ENCODE data around the gene STAM. TPM values are rescaled to one million over a fixed set of nuclear protein-coding genes. Genes with fewer than 3 reads are reported as not detected.

The STAM gene
- total RNA-seq, 1 experiment from 2014 or later, result 17.0 TPM

GRCh38 chr10:17648243-17649035 is 4.5 kb downstream of the STAM start:
- no peak overlapping the region for H3K27ac Mint-ChIP-seq (ENCODE audit: unreplicated experiment)
- no peaks in the 10 kb centered on the region for H3K27me3 Mint-ChIP-seq (ENCODE audit: unreplicated experiment)
- intact Hi-C loops (cut with micrococcal nuclease; ENCODE audit: unreplicated experiment), result no loop called here
- CTCF ChIA-PET, result no interaction called here
- DNase-seq, result no peak
- peaks cover 2% of the 10 kb centered on the region for H3K9me3 Mint-ChIP-seq (ENCODE audit: low read depth, unreplicated experiment)
- no peak for TF ChIP-seq CTCF (IDR thresholded peaks at IDR 0.05; ENCODE audit: unreplicated experiment)
- no TSS peak for BruUV-seq (replicated peaks)
- H3K4me3 Mint-ChIP-seq (ENCODE audit: low read depth, unreplicated experiment), result no peak overlapping the region
- peaks cover 21% of the 10 kb centered on the region for H3K36me3 Mint-ChIP-seq (ENCODE audit: insufficient read depth, unreplicated experiment)
- no peaks in the 10 kb centered on the region for H3K4me1 Mint-ChIP-seq (ENCODE audit: low read depth, unreplicated experiment)

DNA sequence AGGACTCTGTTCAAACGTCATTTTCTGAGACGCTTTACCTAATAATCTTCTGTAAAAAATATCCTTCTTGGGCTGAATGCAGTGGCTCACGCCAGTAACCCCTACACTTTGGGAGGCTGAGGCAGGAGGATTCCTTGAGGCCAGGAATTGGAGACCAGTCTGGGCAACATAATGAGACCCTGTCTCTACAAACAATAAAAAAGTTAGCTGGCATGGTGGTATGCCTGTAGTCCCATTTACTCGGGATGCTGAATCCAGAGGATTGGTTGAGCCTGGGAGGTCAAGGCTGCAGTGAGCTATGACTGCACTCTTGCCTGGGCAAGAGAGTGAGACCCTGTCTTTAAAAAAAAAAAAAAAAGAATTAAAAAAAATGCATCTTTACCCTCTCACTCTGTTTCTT is 5.1 kb downstream of the STAM start:
- intact Hi-C loops (cut with micrococcal nuclease; ENCODE audit: unreplicated experiment), result no loop called here
- peaks cover 15% of the 10 kb centered on the region for H3K36me3 Mint-ChIP-seq (ENCODE audit: insufficient read depth, unreplicated experiment)
- CTCF ChIA-PET, result no interaction called here
- H3K4me3 Mint-ChIP-seq (ENCODE audit: low read depth, unreplicated experiment), result no peak overlapping the region
- H3K27ac Mint-ChIP-seq (ENCODE audit: unreplicated experiment), result no peak overlapping the region
- H3K9me3 Mint-ChIP-seq (ENCODE audit: low read depth, unreplicated experiment), result peaks cover 2% of the 10 kb centered on the region
- H3K4me1 Mint-ChIP-seq (ENCODE audit: low read depth, unreplicated experiment), result no peaks in the 10 kb centered on the region
- DNase-seq, result no peak
- TF ChIP-seq CTCF (IDR thresholded peaks at IDR 0.05; ENCODE audit: unreplicated experiment), result no peak
- no peaks in the 10 kb centered on the region for H3K27me3 Mint-ChIP-seq (ENCODE audit: unreplicated experiment)
- no TSS peak for BruUV-seq (replicated peaks)

DNA sequence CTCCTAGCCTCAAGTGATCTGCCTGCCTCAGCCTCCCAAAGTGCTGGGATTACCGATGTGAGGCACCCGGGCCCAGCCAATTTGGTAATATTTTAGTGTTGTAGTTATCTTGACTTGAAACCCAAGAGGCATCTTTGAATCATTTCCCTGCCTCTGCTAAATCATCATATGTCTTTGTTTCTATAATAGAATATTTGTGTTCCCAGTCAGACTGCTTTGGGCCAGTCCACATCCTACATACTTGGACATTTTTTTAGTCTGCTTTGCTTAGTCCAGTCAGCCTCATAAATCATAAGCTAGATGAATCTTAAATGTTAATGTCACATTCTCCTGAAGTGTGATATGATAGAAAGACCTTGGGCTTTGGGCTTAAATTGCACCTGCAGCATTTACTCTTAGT is 5.9 kb downstream of the STAM start:
- CTCF ChIA-PET, result no interaction called here
- DNase-seq, result no peak
- Mint-ChIP-seq H3K9me3 (ENCODE audit: low read depth, unreplicated experiment) (peaks cover 2% of the 10 kb centered on the region), H3K36me3 (ENCODE audit: insufficient read depth, unreplicated experiment) (peaks cover 7% of the 10 kb centered on the region), H3K4me1 (ENCODE audit: low read depth, unreplicated experiment) (peaks cover 4% of the 10 kb centered on the region), H3K4me3 (ENCODE audit: low read depth, unreplicated experiment) (no peak overlapping the region), H3K27ac (ENCODE audit: unreplicated experiment) (no peak overlapping the region), H3K27me3 (ENCODE audit: unreplicated experiment) (no peaks in the 10 kb centered on the region)
- no TSS peak for BruUV-seq (replicated peaks)
- TF ChIP-seq CTCF (IDR thresholded peaks at IDR 0.05; ENCODE audit: unreplicated experiment), result no peak
- intact Hi-C loops (cut with micrococcal nuclease; ENCODE audit: unreplicated experiment), result no loop called here

DNA sequence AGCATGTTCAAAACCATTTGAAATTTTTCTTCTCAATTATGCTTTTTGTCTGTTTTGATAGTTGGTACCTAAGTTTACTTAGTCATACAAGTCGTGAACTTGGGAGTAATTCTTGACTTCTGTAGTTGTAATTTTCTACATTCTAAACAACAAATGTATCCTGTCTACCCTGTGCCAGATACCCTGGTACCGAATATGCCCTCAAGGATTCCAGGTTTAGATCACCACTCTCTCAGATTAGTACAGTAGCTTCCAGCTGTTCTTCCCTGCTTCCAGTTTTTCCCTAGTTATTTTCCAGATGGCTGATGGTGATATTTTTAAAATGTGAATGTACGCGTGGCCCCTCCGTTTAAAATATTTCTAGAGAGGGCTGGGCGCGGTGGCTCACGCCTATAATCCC is 6.5 kb downstream of the STAM start:
- no TSS peak for BruUV-seq (replicated peaks)
- intact Hi-C loops (cut with micrococcal nuclease; ENCODE audit: unreplicated experiment), result no loop called here
- Mint-ChIP-seq H3K4me1 (ENCODE audit: low read depth, unreplicated experiment) (peaks cover 9% of the 10 kb centered on the region), H3K9me3 (ENCODE audit: low read depth, unreplicated experiment) (peaks cover 2% of the 10 kb centered on the region), H3K27ac (ENCODE audit: unreplicated experiment) (no peak overlapping the region), H3K4me3 (ENCODE audit: low read depth, unreplicated experiment) (no peak overlapping the region), H3K36me3 (ENCODE audit: insufficient read depth, unreplicated experiment) (peaks cover 4% of the 10 kb centered on the region), H3K27me3 (ENCODE audit: unreplicated experiment) (no peaks in the 10 kb centered on the region)
- DNase-seq, result no peak
- no peak for TF ChIP-seq CTCF (IDR thresholded peaks at IDR 0.05; ENCODE audit: unreplicated experiment)
- CTCF ChIA-PET, result no interaction called here

Data from Calu3 (cell line).